SK-N-MC (cell line): Measurements from ENCODE around the gene PDXP.
"Not testable (repeated sequence)": the region's sequence is repeated elsewhere in the genome, so short reads cannot be mapped to it uniquely, and the experiment has no call there.

Experiments
- DNase-seq: peaks from one replicate; pipeline ENCODE4 v3.0.0-alpha.2; 2011; ENCODE audit warnings: low read depth, low spot score
- H3K27ac ChIP-seq: fragments of 200-600 bp; sonication (generic); 2 replicates; pipeline ENCODE4 v1.5.1; 2016; ENCODE audit warnings: mixed run types
- H3K36me3 ChIP-seq: fragments of 200-600 bp; sonication (generic); 2 replicates; pipeline ENCODE4 v1.6.1; 2017; ENCODE audit warnings: antibody characterized with exemption, low read length, mixed read lengths; ENCODE audit not compliant: insufficient read depth
- H3K4me3 ChIP-seq: fragments of 200-600 bp; sonication (generic); 2 replicates; pipeline ENCODE4 v1.5.1; 2016
- H3K9ac ChIP-seq: fragments of 200-600 bp; sonication (generic); 2 replicates; pipeline ENCODE4 v1.8.0; 2017; ENCODE audit warnings: mixed run types, mixed read lengths; ENCODE audit not compliant: insufficient read length
- H3K9me3 ChIP-seq: fragments of 200-600 bp; sonication (generic); 2 replicates; pipeline ENCODE4 v1.6.1; 2017; ENCODE audit warnings: low read depth, mild to moderate bottlenecking, antibody characterized with exemption, low read length, moderate library complexity, mixed read lengths
- EZH2 ChIP-seq: fragments of 200-600 bp; sonication (generic); IDR thresholded peaks from one replicate; pipeline ENCODE4 v1.6.1; 2017; ENCODE audit warnings: antibody characterized with exemption
- FOXP2 ChIP-seq: optimal IDR thresholded peaks from 2 replicates; pipeline ENCODE3; 2011; ENCODE audit warnings: mild to moderate bottlenecking, moderate library complexity; ENCODE audit not compliant: insufficient read depth; ENCODE audit errors: extremely low read length, control extremely low read depth
- POLR2AphosphoS5 ChIP-seq: IDR thresholded peaks from 2 replicates; pipeline ENCODE4 v1.6.1; 2012; ENCODE audit warnings: mild to moderate bottlenecking, low read depth, low read length, borderline replicate concordance

Gene PDXP, protein sequence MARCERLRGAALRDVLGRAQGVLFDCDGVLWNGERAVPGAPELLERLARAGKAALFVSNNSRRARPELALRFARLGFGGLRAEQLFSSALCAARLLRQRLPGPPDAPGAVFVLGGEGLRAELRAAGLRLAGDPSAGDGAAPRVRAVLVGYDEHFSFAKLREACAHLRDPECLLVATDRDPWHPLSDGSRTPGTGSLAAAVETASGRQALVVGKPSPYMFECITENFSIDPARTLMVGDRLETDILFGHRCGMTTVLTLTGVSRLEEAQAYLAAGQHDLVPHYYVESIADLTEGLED

DNA sequence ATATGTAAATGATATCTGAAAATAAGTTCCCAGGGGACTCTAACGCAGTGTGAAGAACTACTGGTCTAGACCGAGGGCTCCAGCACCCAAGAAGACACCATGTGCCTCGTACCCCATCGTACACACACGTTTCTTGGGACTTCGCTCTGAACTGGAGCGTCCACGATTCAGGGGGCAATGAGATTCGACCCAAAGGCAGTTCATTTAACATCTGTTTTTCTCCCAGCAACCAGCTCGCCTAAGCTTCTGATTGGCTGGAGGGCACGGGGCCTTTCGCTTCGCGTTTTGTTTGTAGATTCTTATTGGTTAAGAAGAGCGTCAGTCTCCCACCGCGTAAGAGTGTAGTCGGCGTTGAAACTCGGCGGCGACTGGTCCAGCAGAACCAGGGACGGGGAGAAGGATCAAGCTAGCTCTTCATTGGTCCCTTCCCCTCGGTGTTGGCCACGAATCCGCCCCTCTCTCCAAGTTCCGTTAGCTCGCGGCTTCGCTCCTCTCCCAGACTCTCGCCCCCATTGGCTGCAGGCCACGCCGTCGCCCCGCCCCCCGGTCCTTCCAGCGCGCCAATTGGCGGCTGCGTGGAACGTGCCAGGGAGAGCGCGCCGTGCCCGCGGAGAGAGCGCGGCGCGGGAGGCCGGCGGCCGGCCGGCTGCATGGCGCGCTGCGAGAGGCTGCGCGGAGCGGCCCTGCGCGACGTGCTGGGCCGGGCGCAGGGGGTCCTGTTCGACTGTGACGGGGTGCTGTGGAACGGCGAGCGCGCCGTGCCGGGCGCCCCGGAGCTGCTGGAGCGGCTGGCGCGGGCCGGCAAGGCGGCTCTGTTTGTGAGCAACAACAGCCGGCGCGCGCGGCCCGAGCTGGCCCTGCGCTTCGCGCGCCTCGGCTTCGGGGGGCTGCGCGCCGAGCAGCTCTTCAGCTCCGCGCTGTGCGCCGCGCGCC, at the start of gene PDXP:
Gene PDXP (plus strand): TSS at position 591 of the 933 bp plus-strand sequence. CDS start 60 bp downstream, at position 651.
- H3K4me3 ChIP-seq = peak within 1 kb of the TSS; percentile 90

DNA sequence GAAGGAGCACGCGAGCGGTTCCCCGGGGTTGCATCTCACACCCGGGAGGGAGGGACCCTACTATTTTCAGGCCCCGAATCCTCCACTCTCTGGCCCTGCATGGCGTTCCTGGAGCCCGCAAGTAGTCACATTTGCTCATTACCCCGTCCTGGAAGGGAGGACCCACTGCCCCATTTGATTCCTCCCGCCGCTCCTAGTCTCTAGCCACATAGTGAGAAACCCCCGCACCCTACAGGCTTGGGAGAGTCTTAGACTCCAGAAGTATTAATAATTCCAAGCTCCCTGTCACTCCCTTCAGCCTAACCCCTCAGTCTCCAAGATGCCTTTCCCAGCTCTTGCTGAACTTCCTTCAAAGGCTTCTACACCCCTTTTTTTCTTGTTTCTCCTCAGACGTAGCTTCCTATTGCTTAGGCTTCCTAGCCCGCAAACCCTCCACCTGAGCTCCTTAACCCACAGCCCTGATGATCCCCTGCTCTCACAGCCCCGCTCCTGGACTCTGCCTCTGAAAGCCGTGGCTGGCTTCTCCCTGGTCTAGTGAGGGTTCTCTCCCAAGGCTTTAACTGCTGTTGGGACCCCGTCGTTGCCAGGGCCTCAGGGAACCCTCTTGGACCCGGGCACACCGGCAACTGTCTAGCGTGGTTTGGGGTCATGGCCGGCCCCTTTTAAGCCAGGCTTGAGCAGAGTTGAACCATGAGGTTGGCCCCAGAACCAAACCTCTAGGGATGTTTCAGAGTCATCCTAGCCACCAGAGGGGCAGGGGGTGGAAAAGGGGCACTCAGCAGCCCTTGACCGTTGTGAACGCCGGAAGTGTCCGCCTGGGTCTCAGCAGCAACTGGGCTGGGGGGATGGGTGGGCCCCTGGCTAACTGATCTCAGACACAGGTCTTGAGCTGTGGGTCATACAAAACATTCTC, 49.0 kb upstream of the PDXP start:
- Histone ChIP-seq H3K9me3 (no peaks in the 10 kb centered on the region), H3K9ac (peak overlapping the region; percentile 85), H3K27ac (peak overlapping the region; percentile 99), H3K4me3 (peak overlapping the region; percentile 86), H3K36me3 (no peaks in the 10 kb centered on the region; the same call in 1 of the 2 replicates)
- DNase-seq = no peak
- TF ChIP-seq FOXP2 (no peak), EZH2 (no peak), POLR2AphosphoS5 (no peak)

More for the DNA sequence above, at the start of gene PDXP:
- TF ChIP-seq EZH2 (no peak), POLR2AphosphoS5 (peak; percentile 68; the same call in 1 of the 2 replicates), FOXP2 (no peak)
- peak within 1 kb of the TSS; percentile 53 for H3K27ac ChIP-seq
- no peaks in the 10 kb centered on the region for H3K9me3 ChIP-seq
- H3K9ac ChIP-seq = peak within 1 kb of the TSS; percentile 76
- no peaks in the 10 kb centered on the region for H3K36me3 ChIP-seq
- peak; percentile 99 for DNase-seq

DNA sequence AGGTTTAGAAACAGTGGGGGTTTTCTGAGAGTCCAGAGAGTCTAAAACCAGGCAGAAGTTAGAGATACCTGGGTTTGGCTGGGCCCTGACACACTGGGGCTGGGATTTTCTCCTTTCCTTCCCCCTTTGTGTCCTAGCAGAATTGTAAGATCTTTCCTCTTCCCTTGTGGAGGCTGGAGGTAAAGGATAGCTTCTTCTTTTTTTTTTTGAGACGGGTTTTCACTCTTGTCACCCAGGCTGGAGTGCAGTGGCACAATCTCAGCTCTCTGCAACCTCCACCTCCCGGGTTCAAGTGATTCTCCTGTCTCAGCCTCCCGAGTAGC, 48.4 kb upstream of the PDXP start:
- H3K9ac ChIP-seq = peak overlapping the region; percentile 85
- H3K4me3 ChIP-seq = peak overlapping the region; percentile 86
- not testable (repeated sequence) for H3K36me3 ChIP-seq, H3K27ac ChIP-seq, H3K9me3 ChIP-seq, DNase-seq

DNA sequence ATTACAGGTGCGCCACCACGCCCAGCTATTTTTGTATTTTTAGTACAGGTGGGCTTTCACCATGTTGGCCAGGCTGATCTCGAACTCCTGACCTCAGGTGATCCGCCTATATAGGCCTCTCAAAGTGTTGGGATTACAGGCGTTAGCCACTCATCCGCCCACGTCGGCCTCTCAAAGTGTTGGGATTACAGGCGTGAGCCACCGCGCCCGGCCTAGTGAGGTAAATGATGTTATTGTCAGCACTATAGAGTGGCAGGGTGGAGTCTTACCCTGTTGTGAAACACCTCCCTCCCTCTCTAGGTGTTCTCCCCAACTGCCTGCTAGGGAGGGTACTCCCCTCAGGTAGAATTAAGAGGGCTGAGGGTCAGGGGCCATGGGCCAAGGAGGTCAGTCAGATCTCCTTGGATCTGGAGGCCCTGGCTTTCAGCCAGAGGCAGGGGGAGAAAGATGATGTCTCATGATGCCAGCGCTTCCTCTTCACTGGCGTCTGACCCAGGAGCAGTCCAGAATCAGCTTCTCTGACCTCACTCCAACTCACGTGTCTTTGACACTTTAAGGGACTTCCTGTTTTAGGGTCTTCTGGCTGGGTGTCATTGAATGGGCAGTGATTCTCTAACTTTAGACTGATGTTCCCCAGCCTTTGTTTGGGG, 47.9 kb upstream of the PDXP start:
- Histone ChIP-seq H3K9ac (no peak overlapping the region), H3K4me3 (no peak overlapping the region), H3K27ac (no peak overlapping the region), H3K9me3 (no peaks in the 10 kb centered on the region), H3K36me3 (no peaks in the 10 kb centered on the region; the same call in 1 of the 2 replicates)
- DNase-seq = no peak
- TF ChIP-seq POLR2AphosphoS5 (no peak), FOXP2 (no peak)

DNA sequence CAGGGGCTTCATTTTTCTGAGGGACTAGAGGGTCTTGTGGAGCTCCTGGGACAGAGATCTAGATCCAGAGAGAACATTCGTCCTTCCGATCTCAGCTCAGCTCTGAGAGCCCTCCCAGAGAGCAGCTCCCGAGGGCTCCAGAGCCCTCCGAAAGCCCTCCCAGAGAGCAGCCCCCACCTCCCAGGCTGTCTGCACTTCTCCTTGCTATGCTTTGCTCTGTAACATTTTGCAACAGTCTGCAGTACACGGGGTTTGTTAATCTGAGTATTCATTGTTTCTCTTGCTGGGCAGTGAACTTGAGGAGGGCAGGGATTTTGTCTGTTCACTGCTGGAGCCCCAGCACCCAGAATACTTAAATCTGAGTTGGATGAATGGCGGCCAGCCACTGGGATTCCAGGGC, 47.3 kb upstream of the PDXP start:
- DNase-seq = no peak
- H3K9me3 ChIP-seq = no peaks in the 10 kb centered on the region
- no peaks in the 10 kb centered on the region; the same call in 1 of the 2 replicates for H3K36me3 ChIP-seq
- TF ChIP-seq FOXP2 = no peak
- TF ChIP-seq EZH2 = no peak
- no peak for TF ChIP-seq POLR2AphosphoS5
- no peak overlapping the region for H3K9ac ChIP-seq
- no peak overlapping the region for H3K27ac ChIP-seq
- no peak overlapping the region for H3K4me3 ChIP-seq

DNA sequence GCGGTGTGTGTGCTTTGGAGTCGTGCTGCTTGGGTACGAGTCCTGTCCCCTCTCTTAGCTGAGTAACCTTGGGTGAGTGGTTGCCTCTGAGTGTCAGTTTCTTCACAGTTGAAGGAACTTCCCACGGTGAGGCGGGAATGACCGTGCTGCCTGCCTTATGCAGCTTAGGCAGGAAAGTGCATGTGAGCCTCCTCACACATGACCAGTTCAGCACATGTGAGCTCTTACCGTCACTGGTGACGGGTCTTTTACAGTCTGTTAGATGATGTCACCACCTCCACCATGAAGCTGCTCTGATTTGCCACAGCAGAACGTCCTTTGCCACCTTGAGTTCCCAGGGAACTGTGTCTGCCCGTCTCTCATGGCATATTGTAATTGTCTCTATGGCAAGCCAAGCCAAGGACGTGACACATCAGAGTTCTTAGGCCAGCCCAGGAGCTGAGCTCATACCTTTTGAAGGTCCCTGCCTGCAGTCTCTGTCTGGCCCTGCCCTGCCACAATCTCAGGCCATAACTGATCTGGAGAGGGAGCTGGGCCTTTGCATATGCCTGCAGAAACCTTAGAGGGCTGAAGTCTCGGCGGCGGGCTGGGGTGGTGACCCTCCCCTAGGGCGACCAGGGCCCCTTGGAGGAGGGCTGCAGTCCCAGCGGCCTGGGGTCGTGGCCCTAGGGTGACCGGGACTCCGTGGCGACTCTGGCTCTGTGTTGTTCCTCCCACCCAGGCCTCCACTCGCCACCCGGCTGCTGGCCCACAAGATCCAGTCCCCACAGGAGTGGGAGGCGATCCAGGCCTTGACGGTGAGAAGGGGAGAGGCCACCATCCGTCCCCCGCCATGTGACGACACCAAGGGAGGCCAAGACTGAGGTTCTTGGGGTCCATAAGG, 42.1 kb upstream of the PDXP start:
- Histone ChIP-seq H3K36me3 (peaks cover 12% of the 10 kb centered on the region; the same call in 1 of the 2 replicates), H3K4me3 (no peak overlapping the region), H3K9me3 (no peaks in the 10 kb centered on the region), H3K27ac (no peak overlapping the region), H3K9ac (no peak overlapping the region)
- no peak for DNase-seq
- TF ChIP-seq FOXP2 (no peak), POLR2AphosphoS5 (no peak), EZH2 (no peak)

DNA sequence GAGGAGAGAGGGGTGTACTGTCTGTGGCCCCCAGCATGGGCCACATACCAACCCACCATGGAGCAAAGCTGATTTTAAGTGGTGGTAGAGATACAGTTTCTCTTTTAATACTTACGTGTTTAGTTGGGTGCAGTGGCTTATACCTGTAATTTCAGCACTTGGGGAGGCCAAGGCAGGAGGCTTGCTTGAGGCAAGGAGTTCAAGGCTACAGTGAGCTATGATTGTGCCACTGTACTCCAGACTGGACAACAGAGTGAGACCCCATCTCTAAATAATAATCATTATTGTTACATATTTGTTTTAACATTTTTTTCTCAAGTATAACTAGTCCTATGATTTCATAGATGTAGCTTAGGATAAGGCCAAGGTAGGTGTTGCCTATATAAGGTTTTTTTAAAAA, 41.1 kb upstream of the PDXP start:
- no peak for DNase-seq
- Histone ChIP-seq H3K36me3 (peaks cover 12% of the 10 kb centered on the region; the same call in 1 of the 2 replicates), H3K27ac (no peak overlapping the region), H3K4me3 (no peak overlapping the region), H3K9me3 (no peaks in the 10 kb centered on the region), H3K9ac (no peak overlapping the region)
- TF ChIP-seq FOXP2 (no peak), EZH2 (no peak), POLR2AphosphoS5 (no peak)
